OCI-LY3 (cell line): ENCODE results near the gene ENGASE.
A peak's percentile ranks its signal among the peaks of the same experiment; 100 is the strongest.

Source experiments
- H2AFZ ChIP-seq: fragments of 200-600, 300-600 bp; shearing (Covaris generic); 2 replicates; pipeline ENCODE4 v1.6.0; 2014; ENCODE audit warnings: antibody characterized with exemption, low read depth, low read length
- H3K27ac ChIP-seq: fragments of 200-600, 300-600 bp; sonication (generic); 2 replicates; pipeline ENCODE4 v1.5.1; 2014; ENCODE audit warnings: mild to moderate bottlenecking, low read length, moderate library complexity, mixed read lengths
- H3K27me3 ChIP-seq: fragments of 200-600, 300-600 bp; sonication (generic); 2 replicates; pipeline ENCODE4 v1.6.1; 2014; ENCODE audit warnings: low read depth, low read length, mixed read lengths
- H3K36me3 ChIP-seq: fragments of 200-600, 300-600 bp; sonication (generic); replicated peaks from 2 replicates; pipeline ENCODE3; 2014; ENCODE audit warnings: low read depth, low read length, mixed read lengths
- H3K4me1 ChIP-seq: fragments of 300-600, 200-600 bp; sonication (generic); 2 replicates; pipeline ENCODE4 v1.6.1; 2014; ENCODE audit warnings: low read length, mixed read lengths
- H3K4me2 ChIP-seq: fragments of 200-600, 300-600 bp; sonication (generic); 2 replicates; pipeline ENCODE4 v1.6.1; 2014; ENCODE audit warnings: low read length, mixed read lengths
- H3K4me3 ChIP-seq: fragments of 300-600, 200-600 bp; sonication (generic); 2 replicates; pipeline ENCODE4 v1.5.1; 2014; ENCODE audit warnings: antibody characterized with exemption, mild to moderate bottlenecking, low read length, moderate library complexity
- H3K79me2 ChIP-seq: fragments of 300-600, 200-600 bp; shearing (Covaris generic); 2 replicates; pipeline ENCODE4 v1.6.1; 2014; ENCODE audit warnings: mild to moderate bottlenecking, low read length, mixed read lengths
- H3K9ac ChIP-seq: fragments of 300-600, 200-600 bp; shearing (Covaris generic); 2 replicates; pipeline ENCODE4 v1.6.0; 2014; ENCODE audit warnings: mild to moderate bottlenecking, low read length, moderate library complexity
- H3K9me3 ChIP-seq: fragments of 200-600, 300-600 bp; shearing (Covaris generic); 2 replicates; pipeline ENCODE4 v1.6.1; 2014; ENCODE audit warnings: low read length, mixed read lengths; ENCODE audit not compliant: insufficient read depth
- H4K20me1 ChIP-seq: fragments of 200-600, 300-600 bp; sonication (generic); 2 replicates; pipeline ENCODE4 v1.6.1; 2016; ENCODE audit warnings: low read length, mixed read lengths; ENCODE audit not compliant: insufficient read depth
- CTCF ChIP-seq: fragments of 200-600, 300-600 bp; sonication (generic); IDR thresholded peaks from 2 replicates; pipeline ENCODE4 v1.5.1; 2014; ENCODE audit warnings: antibody characterized with exemption, low read length, low read depth
- EZH2phosphoT487 ChIP-seq: fragments of 200-600 bp; shearing (Covaris generic); IDR thresholded peaks from 2 replicates; pipeline ENCODE4 v1.6.1; 2018; ENCODE audit warnings: antibody characterized with exemption, mixed run types, low read depth

Gene ENGASE

DNA sequence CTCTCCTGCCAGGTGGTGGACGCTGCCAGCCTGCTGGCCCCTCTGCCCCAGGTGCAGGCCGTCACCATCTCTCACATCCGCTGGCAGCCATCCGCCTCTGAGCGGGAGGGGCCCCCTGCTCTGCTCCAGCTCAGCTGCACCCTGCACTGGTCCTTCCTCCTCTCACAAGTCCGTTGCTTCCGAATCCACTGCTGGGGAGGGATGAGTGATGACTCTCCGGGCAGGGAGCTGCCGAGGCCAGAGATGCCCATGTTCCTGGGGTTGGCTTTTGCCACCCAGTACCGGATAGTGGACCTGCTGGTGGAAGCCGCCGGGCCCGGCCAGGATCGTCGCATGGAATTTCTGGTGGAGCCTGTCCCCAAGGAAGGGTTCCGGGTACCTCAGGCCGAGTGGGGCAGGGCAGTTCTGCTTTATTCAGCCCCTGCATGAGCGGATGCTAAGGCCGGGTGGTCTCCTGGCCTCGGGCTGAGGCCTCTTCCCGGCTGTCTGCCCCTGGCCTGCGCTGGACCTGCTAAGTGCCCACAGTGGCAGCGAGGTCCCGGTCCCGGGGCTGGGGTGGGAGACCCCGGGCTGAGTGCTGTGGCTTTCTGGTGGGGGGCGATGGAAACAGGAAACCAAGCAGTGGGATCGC is 11.4 kb downstream of the ENGASE start:
- Histone ChIP-seq H3K4me3 (no peak overlapping the region), H3K36me3 (no peaks in the 10 kb centered on the region), H3K9me3 (no peaks in the 10 kb centered on the region), H3K4me1 (no peaks in the 10 kb centered on the region), H3K27ac (no peak overlapping the region), H3K9ac (no peak overlapping the region), H4K20me1 (no peaks in the 10 kb centered on the region), H3K4me2 (no peak overlapping the region), H2AFZ (no peak overlapping the region), H3K27me3 (no peaks in the 10 kb centered on the region), H3K79me2 (no peaks in the 10 kb centered on the region)
- no peak for TF ChIP-seq EZH2phosphoT487
- TF ChIP-seq CTCF: no peak

DNA sequence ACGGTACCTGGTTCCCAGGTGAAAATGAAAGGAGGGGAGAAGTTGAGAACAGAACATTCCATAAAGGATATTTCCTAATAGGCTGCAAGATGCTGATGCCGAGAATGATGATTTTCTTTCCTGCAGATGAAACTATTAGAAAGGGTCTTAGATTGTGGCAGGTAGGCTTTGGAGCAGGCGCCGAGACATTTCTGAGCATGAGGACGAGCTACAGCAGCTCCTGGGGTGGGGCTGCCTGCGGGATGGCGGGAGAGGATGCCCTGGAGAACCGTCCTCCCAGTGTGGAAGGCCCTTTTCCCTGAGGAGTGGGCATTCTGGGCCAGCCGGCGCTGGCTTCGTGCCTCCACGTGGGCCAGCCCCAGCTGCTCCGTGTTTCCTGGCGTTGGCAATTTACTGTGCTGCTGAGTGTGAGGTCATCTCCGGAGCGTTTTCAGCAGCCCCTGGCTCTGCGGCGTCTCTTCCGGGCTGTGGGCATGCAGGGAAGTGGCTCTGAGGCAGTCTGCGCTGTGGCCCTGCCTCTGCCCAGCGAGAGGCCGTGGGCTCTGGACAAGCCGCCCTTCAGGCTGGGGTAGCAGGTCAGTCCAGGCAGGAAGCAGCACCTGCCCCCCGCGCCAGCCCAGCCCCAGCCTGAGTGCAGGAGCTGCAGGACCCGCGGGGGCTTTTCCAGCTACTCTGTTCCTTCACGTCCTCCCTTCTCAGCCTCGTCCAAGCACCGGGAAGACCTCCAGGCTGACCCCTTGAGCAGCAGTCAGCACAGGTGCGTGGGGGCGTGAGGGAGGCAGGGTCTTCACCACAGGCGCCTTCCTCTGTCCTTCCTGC is 12.2 kb downstream of the ENGASE start:
- H4K20me1 ChIP-seq: no peaks in the 10 kb centered on the region
- no peak overlapping the region for H3K9ac ChIP-seq
- H3K4me2 ChIP-seq: no peak overlapping the region
- TF ChIP-seq CTCF: no peak
- no peak overlapping the region for H3K27ac ChIP-seq
- H3K4me3 ChIP-seq: no peak overlapping the region
- H3K27me3 ChIP-seq: no peaks in the 10 kb centered on the region
- H3K36me3 ChIP-seq: no peaks in the 10 kb centered on the region
- H3K79me2 ChIP-seq: no peaks in the 10 kb centered on the region
- no peaks in the 10 kb centered on the region for H3K9me3 ChIP-seq
- no peak overlapping the region for H2AFZ ChIP-seq
- no peaks in the 10 kb centered on the region for H3K4me1 ChIP-seq

DNA sequence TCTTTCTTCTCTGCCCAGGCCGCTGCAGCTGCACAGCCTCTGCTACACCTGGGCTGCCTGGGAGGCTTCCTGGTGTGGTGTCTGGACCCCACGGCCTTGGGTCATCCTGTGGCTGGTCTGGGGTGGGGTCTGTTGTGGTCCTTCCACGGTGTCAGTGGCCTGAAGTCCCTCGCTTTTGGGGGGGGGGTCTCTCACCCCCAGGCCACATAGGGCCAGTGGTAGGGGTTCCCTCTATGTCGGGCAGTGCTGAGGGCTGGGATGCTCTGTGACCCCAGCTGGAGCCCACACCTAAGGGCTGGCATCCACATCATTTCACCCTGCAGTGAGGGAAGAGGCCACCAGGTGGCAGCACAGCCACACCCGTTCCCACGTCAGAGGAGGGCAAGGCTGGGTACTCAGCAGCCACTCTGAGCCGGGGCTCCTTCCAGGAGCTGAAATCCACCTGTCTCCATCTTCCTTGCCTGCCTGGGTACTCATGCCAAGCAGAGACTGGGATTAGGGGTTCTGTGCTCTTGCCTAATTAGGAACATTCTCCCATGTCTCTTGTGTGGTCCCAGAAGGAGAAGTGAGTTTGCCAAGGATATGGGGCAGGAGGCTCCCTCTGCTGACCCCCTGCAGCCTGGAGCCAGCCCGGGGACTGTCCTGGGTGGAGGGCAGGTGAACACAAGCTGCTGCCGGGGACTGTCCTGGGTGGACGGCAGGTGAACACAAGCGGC is 13.0 kb downstream of the ENGASE start:
- Histone ChIP-seq H3K4me3 (no peak overlapping the region), H3K27me3 (no peaks in the 10 kb centered on the region), H3K9me3 (no peaks in the 10 kb centered on the region), H3K4me2 (no peak overlapping the region), H3K36me3 (no peaks in the 10 kb centered on the region), H2AFZ (no peak overlapping the region), H3K79me2 (no peaks in the 10 kb centered on the region), H3K4me1 (no peaks in the 10 kb centered on the region), H4K20me1 (no peaks in the 10 kb centered on the region), H3K9ac (no peak overlapping the region), H3K27ac (no peak overlapping the region)
- TF ChIP-seq CTCF (peak; percentile 86), EZH2phosphoT487 (no peak)
